Kidney epithelial cell (primary cell): ENCODE data around the gene MRPL58. TPM values are rescaled to one million over a fixed set of nuclear protein-coding genes. Genes with fewer than 3 reads are reported as not detected.

Experiments used
- DNase-seq: peaks from one replicate; pipeline ENCODE4 v3.0.0-alpha.2; 2010; ENCODE audit warnings: low read depth
- H3K27me3 ChIP-seq: 2 replicates; pipeline ENCODE4 v1.6.0; 2011; ENCODE audit warnings: low read length; ENCODE audit not compliant: control insufficient read depth, insufficient read depth
- H3K36me3 ChIP-seq: 2 replicates; pipeline ENCODE4 v1.5.1; 2011; ENCODE audit warnings: low read length; ENCODE audit not compliant: control insufficient read depth, insufficient read depth
- H3K4me3 ChIP-seq: 2 replicates; pipeline ENCODE4 v1.5.1; 2011; ENCODE audit warnings: low read depth, mild to moderate bottlenecking, control low read depth, low read length
- CTCF ChIP-seq: IDR thresholded peaks from 2 replicates; pipeline ENCODE4 v1.5.1; 2011; ENCODE audit warnings: mild to moderate bottlenecking, moderate library complexity, low read length, control low read depth, inconsistent platforms; ENCODE audit not compliant: insufficient read depth, poor library complexity, severe bottlenecking
- total RNA-seq: library from RNA; depleted of rRNA; stranded (reverse); fragments of >200 nt; gene quantifications from 2 replicates; pipeline ENCODE4 v1.2.3, GENCODE V29; 2015

Gene MRPL58
- total RNA-seq, 1 donor from 2014 or later = 68.5 TPM

- no peak for TF ChIP-seq CTCF
- H3K27me3 ChIP-seq = no peaks in the 10 kb centered on the region
- no peaks in the 10 kb centered on the region for H3K36me3 ChIP-seq
- H3K4me3 ChIP-seq = no peak overlapping the region
- no peak for DNase-seq
These were observed 50.7 kb downstream of the MRPL58 start for GRCh38 chr17:75063201-75063600.

DNA sequence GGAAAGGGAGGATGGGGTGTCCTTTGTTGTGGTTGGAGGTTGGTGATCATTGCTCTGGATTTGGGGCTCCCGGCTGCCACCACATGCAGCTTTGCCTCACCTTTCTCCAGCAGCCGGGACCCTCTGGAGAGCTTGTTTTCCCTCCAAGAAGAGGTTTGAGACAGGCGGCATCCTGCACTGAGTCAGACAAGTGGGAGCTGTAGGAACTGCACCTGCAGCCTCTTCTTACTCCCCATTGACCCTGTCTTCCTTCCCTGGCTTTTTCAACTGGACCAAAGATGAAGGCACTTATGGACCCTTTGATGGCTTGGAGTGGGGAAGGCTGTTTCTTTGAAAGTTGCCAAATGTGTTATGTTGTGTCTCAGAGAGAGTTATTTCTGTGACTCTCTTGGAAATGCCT lies 51.2 kb downstream of the MRPL58 start:
- TF ChIP-seq CTCF = no peak
- H3K36me3 ChIP-seq = no peaks in the 10 kb centered on the region
- DNase-seq = no peak
- no peaks in the 10 kb centered on the region for H3K27me3 ChIP-seq
- H3K4me3 ChIP-seq = no peak overlapping the region

DNA sequence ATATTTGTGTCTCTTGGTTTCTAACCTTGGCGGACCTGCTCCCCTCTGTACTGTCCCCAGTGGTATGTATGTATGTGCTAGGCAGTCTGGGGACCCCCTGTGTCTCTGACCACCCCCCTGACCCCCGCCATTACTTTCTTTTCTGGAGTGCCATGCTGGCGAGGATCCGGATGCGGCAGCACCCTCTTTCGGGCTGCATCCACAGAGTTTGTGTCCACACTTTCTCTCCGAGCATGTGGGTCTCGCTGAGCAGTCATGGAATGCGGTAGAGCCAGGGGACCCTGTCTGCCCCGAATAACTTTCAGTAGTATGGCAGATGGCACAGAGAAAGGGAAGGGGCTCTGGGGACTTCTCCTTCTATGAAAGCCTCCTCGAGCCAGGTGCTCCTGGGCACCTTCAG lies 51.6 kb downstream of the MRPL58 start:
- H3K36me3 ChIP-seq = no peaks in the 10 kb centered on the region
- no peak for TF ChIP-seq CTCF
- no peak for DNase-seq
- no peak overlapping the region for H3K4me3 ChIP-seq
- H3K27me3 ChIP-seq = no peaks in the 10 kb centered on the region

GRCh38 chr17:75064460-75064859 lies 52.0 kb downstream of the MRPL58 start:
- H3K27me3 ChIP-seq = no peaks in the 10 kb centered on the region
- no peaks in the 10 kb centered on the region for H3K36me3 ChIP-seq
- TF ChIP-seq CTCF = no peak
- DNase-seq = no peak
- H3K4me3 ChIP-seq = no peak overlapping the region

DNA sequence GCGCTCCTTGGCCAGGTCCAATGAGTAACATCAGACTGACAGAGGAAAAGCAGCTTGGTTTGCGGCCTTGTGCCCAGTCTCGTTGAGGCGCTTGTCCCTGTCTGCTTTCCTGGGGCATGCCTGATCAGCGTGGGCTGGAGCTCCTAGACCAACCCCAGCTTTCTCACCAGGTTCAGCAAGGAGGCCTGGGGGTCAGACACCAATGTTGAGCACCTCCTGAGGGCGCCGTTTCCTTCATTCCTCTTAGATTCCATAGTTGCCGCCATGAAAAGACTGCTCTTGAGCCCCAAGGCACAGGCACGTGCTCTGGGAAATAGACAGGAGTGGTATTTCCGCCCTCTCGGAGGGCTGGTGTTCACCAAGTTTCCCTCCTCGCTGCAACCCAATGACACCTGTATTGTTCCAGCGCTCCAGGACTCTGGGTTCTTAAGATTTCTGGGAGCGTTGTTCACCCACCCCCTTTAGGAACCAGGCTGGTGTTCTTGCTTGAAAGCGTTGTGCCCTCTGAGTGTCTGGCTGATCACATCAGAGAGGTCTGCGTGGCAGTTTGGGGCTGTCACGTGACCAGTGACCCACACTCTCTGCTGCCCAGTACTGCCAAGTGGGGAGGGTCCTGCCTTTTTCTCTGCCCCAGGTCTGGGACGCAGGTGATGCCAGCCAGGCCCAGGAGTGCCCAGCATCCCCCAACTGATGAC lies 52.5 kb downstream of the MRPL58 start:
- H3K36me3 ChIP-seq = no peaks in the 10 kb centered on the region
- no peak for TF ChIP-seq CTCF
- no peaks in the 10 kb centered on the region for H3K27me3 ChIP-seq

GRCh38 chr17:75065562-75066151 lies 53.2 kb downstream of the MRPL58 start:
- Histone ChIP-seq H3K36me3 (no peaks in the 10 kb centered on the region), H3K27me3 (no peaks in the 10 kb centered on the region), H3K4me3 (no peak overlapping the region)
- DNase-seq = no peak
- no peak for TF ChIP-seq CTCF

More for the DNA sequence above, 52.5 kb downstream of the MRPL58 start:
- DNase-seq = no peak
- no peak overlapping the region for H3K4me3 ChIP-seq
